SK-N-SH (cell line): Measurements from ENCODE around the gene TYSND1. TPM values are rescaled to one million over a fixed set of nuclear protein-coding genes. Genes with fewer than 3 reads are reported as not detected.

ENCODE experiments used
- CTCF ChIA-PET: fragments of 300-600, 350-600 bp; formaldehyde crosslinking; extraction: SDS; loops from one replicate; lab custom pipeline; 2021; lab: Yijun Ruan, JAX
- POLR2A ChIA-PET: fragments of 350-600 bp; sonication (Branson Sonifier 250); formaldehyde crosslinking; extraction: SDS; loops from one replicate; lab custom pipeline; 2020; ENCODE audit warnings: antibody characterized with exemption, inconsistent platforms; lab: Yijun Ruan, JAX
- DNase-seq: peaks from one replicate; pipeline ENCODE4 v3.0.0; 2012
- H2AFZ ChIP-seq: fragments of 200-600 bp; sonication (generic); 2 replicates; pipeline ENCODE4 v1.8.1; 2016; ENCODE audit warnings: antibody characterized with exemption, mild to moderate bottlenecking, low read depth
- H3F3A ChIP-seq: fragments of 200-600 bp; sonication (generic); replicated peaks from 2 replicates; pipeline ENCODE3; 2016; ENCODE audit warnings: antibody characterized with exemption, mild to moderate bottlenecking; ENCODE audit not compliant: insufficient read depth
- H3K27ac ChIP-seq, 2 experiments: fragments of 200-500 bp in 1 of 2; fragments of 200-600 bp in 1 of 2; sonication (Bioruptor generic) in 1 of 2; sonication (generic), shearing (Covaris generic) in 1 of 2; 2 replicates each; pipeline versions ENCODE4 v1.5.1 to v1.6.1; 2014 to 2016; ENCODE audit warnings: low read depth in 2 of 2, inconsistent platforms in 1 of 2, low read length in 1 of 2, mild to moderate bottlenecking in 1 of 2, mixed read lengths in 1 of 2
- H3K27me3 ChIP-seq: fragments of 200-600 bp; sonication (generic), shearing (Covaris generic); 2 replicates; pipeline ENCODE4 v1.6.1; 2016; ENCODE audit warnings: mixed run types; ENCODE audit not compliant: insufficient read depth
- H3K36me3 ChIP-seq, 2 experiments: fragments of 200-500 bp in 1 of 2; fragments of 200-600 bp in 1 of 2; sonication (Bioruptor generic) in 1 of 2; sonication (generic) in 1 of 2; replicated peaks in 1 of 2; 2 replicates each; pipeline versions ENCODE3 to v1.5.1; 2014 to 2016; ENCODE audit warnings: low read length in 1 of 2, mild to moderate bottlenecking in 1 of 2; ENCODE audit not compliant: insufficient read depth in 2 of 2, control insufficient read depth in 1 of 2
- H3K4me1 ChIP-seq, 2 experiments: fragments of 200-500 bp in 1 of 2; fragments of 200-600 bp in 1 of 2; sonication (Bioruptor generic) in 1 of 2; sonication (generic), shearing (Covaris generic) in 1 of 2; 2 replicates each; pipeline versions ENCODE4 v1.5.1 to v1.6.1; 2014 to 2016; ENCODE audit warnings: low read depth in 1 of 2, low read length in 1 of 2, mixed run types in 1 of 2; ENCODE audit not compliant: insufficient read depth in 2 of 2, control insufficient read depth in 1 of 2
- H3K4me2 ChIP-seq: fragments of 200-600 bp; sonication (generic), shearing (Covaris generic); 2 replicates; pipeline ENCODE4 v1.6.1; 2017; ENCODE audit warnings: mixed run types
- H3K4me3 ChIP-seq, 2 experiments: fragments of 200-500 bp in 1 of 2; fragments of 200-600 bp in 1 of 2; sonication (Bioruptor generic) in 1 of 2; sonication (generic), shearing (Covaris generic) in 1 of 2; 2 replicates each; pipeline versions ENCODE4 v1.5.1 to v1.8.1; 2014 to 2016; ENCODE audit warnings: low read depth in 2 of 2, inconsistent platforms in 1 of 2, low read length in 1 of 2, mild to moderate bottlenecking in 1 of 2, mixed read lengths in 1 of 2, moderate library complexity in 1 of 2
- H3K79me2 ChIP-seq: fragments of 200-600 bp; sonication (generic); 2 replicates; pipeline ENCODE4 v1.8.1; 2017; ENCODE audit warnings: mild to moderate bottlenecking; ENCODE audit not compliant: insufficient read depth
- H3K9ac ChIP-seq: fragments of 200-600 bp; sonication (generic); 2 replicates; pipeline ENCODE4 v1.6.1; 2017; ENCODE audit warnings: mixed run types
- H3K9me2 ChIP-seq: fragments of 200-600 bp; sonication (generic); 2 replicates; pipeline ENCODE4 v1.6.1; 2017; ENCODE audit warnings: mixed run types
- H3K9me3 ChIP-seq: fragments of 200-600 bp; sonication (generic); 2 replicates; pipeline ENCODE4 v1.6.1; 2017; ENCODE audit warnings: mixed run types, mild to moderate bottlenecking, moderate library complexity
- H4K20me1 ChIP-seq: fragments of 200-600 bp; sonication (generic); 2 replicates; pipeline ENCODE4 v1.6.1; 2017; ENCODE audit warnings: mild to moderate bottlenecking, mixed run types; ENCODE audit not compliant: insufficient read depth
- EZH2phosphoT487 ChIP-seq: fragments of 200-600 bp; sonication (generic); IDR thresholded peaks from 2 replicates; pipeline ENCODE4 v1.6.1; 2017; ENCODE audit warnings: low read depth, mixed run types, mild to moderate bottlenecking, antibody characterized with exemption, moderate library complexity, borderline replicate concordance
- MXI1 ChIP-seq: IDR thresholded peaks from 2 replicates; pipeline ENCODE4 v1.6.1; 2012; ENCODE audit warnings: mild to moderate bottlenecking, low read depth, low read length, improper control_type of control experiment
- NFIC ChIP-seq: IDR thresholded peaks from 2 replicates; pipeline ENCODE4 v1.4.0; 2012; ENCODE audit warnings: borderline replicate concordance
- NRF1 ChIP-seq: IDR thresholded peaks from 2 replicates; pipeline ENCODE4 v1.6.1; 2012; ENCODE audit warnings: low read depth, mild to moderate bottlenecking, low read length
- SMC3 ChIP-seq: IDR thresholded peaks from 2 replicates; pipeline ENCODE4 v1.6.1; 2012; ENCODE audit warnings: low read depth, low read length, improper control_type of control experiment
- TCF12 ChIP-seq: IDR thresholded peaks from 2 replicates; pipeline ENCODE4 v1.4.0; 2012
- TEAD4 ChIP-seq: IDR thresholded peaks from 2 replicates; pipeline ENCODE4 v1.4.0; 2012; ENCODE audit warnings: mild to moderate bottlenecking, borderline replicate concordance; ENCODE audit not compliant: insufficient read depth
- WGBS: methylation state at CpG from one replicate; pipeline ENCODE4 v1.1.6; 2017; ENCODE audit warnings: low lambda C conversion rate; 5-methylcytosine and 5-hydroxymethylcytosine counted together
- polyA plus RNA-seq, 3 experiments: library from polyadenylated mRNA; depleted of rRNA; stranded (reverse); fragments of >200 nt; gene quantifications; 2 replicates each; pipeline ENCODE4 v1.2.3, GENCODE V29; 2012
- TF ChIP-seq, protein P1 (sequence below): IDR thresholded peaks from 2 replicates; pipeline ENCODE4; 2012
- TF ChIP-seq, protein P2 (sequence below): IDR thresholded peaks from 2 replicates; pipeline ENCODE4 v1.4.0; 2012; ENCODE audit warnings: low read depth, borderline replicate concordance

The TYSND1 gene
- polyA plus RNA-seq, 1 of the 3 experiments (the other 2 are of a cell fraction), result 7.4 TPM

DNA sequence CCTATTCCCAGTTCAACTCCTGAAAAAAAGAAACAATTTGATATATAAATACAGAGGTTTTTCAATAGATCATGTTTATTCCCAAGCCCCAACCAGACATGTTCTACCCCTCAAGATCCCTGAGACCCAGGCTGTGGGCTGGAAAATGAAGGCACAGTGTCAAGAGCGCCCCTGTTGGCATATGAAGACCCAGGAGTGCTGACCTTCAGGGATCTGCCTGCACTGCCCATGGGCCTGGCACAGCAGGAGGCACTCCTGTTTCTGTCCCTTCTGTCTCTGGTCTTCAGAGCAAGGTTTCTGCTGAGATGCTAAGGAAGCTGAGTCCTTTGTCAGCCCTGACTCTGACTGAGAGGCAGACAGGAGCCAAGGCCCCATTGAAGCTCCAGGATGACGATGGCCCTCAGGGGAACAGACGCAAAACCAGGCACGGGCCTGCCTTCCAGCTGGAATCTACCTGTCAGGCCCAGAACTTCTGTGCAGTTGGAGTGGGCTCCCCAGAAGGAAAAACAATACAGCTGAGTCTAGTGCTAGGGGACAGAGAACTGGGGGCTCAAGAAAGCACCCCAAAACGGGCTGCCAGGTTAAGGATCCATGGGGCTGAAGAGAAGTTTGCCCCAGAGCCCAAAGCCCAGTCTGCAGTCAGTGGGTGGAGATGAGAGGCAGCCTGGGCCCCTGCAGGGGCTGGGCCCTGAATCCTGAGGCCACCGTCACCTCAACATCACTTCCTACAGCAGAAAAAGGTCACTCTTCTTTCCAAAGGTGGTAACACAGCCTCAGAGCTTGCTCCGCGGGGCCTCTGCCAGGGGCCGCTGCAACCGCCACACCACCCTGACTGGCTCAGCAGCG is 7.1 kb downstream of the TYSND1 start:
- Histone ChIP-seq H3K9ac (no peak overlapping the region), H3K79me2 (peaks cover 12% of the 10 kb centered on the region; the same call in 1 of the 2 replicates), H3K9me2 (no peaks in the 10 kb centered on the region), H3F3A (peaks cover 4% of the 10 kb centered on the region), H3K36me3 (peaks cover 3 to 6% of the 10 kb centered on the region in 2 experiments), H3K27ac (no peak overlapping the region), H4K20me1 (no peaks in the 10 kb centered on the region), H3K4me2 (no peak overlapping the region), H2AFZ (no peak overlapping the region), H3K4me1 (peaks cover 0 to 9% of the 10 kb centered on the region in 2 experiments; a peak in 1 of 4 replicates), H3K4me3 (no peak overlapping the region), H3K9me3 (no peaks in the 10 kb centered on the region), H3K27me3 (no peaks in the 10 kb centered on the region)
- POLR2A ChIA-PET, result no interaction called here
- no peak for DNase-seq
- TF ChIP-seq TCF12, result no peak
- no peak for TF ChIP-seq SMC3
- TF ChIP-seq, protein P1, sequence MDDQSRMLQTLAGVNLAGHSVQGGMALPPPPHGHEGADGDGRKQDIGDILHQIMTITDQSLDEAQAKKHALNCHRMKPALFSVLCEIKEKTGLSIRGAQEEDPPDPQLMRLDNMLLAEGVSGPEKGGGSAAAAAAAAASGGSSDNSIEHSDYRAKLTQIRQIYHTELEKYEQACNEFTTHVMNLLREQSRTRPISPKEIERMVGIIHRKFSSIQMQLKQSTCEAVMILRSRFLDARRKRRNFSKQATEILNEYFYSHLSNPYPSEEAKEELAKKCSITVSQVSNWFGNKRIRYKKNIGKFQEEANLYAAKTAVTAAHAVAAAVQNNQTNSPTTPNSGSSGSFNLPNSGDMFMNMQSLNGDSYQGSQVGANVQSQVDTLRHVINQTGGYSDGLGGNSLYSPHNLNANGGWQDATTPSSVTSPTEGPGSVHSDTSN, result no peak
- TF ChIP-seq EZH2phosphoT487, result no peak
- TF ChIP-seq TEAD4, result no peak
- WGBS, result 85% methylated on average over 6 of the region's 11 CpGs
- CTCF ChIA-PET, result interaction anchor here (0.6 to 10.8 kb wide), 2 partner anchors 23 to 679 kb away, joined by 3 to 157 read pairs; no protein-coding TSS in a partner anchor

DNA sequence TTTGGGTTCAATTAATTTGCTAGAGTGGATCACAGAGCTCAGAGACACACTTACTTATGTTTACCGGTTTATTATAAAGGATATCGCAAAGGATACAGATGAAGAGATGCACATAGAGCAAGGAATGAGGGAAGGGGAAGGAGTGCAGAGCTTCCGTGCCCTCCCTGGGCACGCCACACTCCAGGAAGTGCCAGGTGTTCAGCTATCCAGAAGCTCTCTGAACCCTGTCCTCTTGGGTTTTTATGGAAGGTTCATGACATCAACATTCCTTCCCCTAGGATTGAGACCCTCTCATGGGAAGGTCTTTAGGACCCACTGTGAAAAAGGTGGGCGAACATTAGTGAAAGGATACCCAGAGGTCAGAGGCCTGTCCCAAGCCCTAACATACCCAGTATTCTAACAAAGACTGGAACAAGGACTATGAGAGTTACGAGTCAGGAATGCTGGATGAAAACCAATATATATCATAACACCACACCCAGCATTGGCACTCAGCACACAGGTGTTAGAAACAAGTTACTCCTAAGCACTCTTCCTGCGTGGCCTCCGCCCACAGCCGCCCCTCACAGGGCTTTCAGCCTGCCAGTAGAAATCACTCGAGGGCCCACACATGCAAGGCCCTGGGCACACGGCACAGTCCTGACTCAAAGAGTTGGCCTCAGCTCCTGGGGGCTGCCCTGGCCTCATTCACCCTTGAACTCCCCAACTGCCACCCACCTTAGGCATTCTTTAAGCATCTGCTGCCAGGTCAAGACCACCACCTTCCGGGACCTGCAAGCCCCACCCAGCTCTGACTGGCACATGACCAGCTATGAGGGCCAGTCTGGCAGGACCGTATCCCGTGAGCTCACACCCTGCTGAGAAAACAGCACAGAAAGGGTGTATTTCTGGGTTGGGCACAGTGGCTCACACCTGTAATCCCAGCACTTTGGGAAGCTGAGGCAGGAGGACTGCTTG is 8.3 kb downstream of the TYSND1 start:
- peaks cover 3 to 6% of the 10 kb centered on the region in 2 experiments for H3K36me3 ChIP-seq
- ChIA-PET CTCF (interaction anchor here (0.8 to 10.8 kb wide), 3 partner anchors 8 to 192 kb away, joined by 3 to 157 read pairs (median 3); partner anchors contain the start of gene TYSND1), POLR2A (no interaction called here)
- 94% methylated on average over 10 of the region's 14 CpGs for WGBS
- H3K27me3 ChIP-seq, result no peaks in the 10 kb centered on the region
- no peak overlapping the region for H2AFZ ChIP-seq
- no peak overlapping the region for H3K4me3 ChIP-seq
- peaks cover 2% of the 10 kb centered on the region; the same call in 1 of the 2 replicates for H3K79me2 ChIP-seq
- H3K9ac ChIP-seq, result no peak overlapping the region
- TF ChIP-seq NRF1 (no peak), MXI1 (no peak), NFIC (no peak)
- TF ChIP-seq, protein P2, sequence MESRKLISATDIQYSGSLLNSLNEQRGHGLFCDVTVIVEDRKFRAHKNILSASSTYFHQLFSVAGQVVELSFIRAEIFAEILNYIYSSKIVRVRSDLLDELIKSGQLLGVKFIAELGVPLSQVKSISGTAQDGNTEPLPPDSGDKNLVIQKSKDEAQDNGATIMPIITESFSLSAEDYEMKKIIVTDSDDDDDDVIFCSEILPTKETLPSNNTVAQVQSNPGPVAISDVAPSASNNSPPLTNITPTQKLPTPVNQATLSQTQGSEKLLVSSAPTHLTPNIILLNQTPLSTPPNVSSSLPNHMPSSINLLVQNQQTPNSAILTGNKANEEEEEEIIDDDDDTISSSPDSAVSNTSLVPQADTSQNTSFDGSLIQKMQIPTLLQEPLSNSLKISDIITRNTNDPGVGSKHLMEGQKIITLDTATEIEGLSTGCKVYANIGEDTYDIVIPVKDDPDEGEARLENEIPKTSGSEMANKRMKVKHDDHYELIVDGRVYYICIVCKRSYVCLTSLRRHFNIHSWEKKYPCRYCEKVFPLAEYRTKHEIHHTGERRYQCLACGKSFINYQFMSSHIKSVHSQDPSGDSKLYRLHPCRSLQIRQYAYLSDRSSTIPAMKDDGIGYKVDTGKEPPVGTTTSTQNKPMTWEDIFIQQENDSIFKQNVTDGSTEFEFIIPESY, result no peak
- H3K4me1 ChIP-seq, result peaks cover 0 to 8% of the 10 kb centered on the region in 2 experiments; a peak in 1 of 4 replicates
- H3K27ac ChIP-seq, result no peak overlapping the region
- H3K9me3 ChIP-seq, result no peaks in the 10 kb centered on the region
- H3K4me2 ChIP-seq, result no peak overlapping the region
- DNase-seq, result no peak
- H3K9me2 ChIP-seq, result no peaks in the 10 kb centered on the region
- H4K20me1 ChIP-seq, result no peaks in the 10 kb centered on the region
- H3F3A ChIP-seq, result peaks cover 4% of the 10 kb centered on the region
